Ascending aorta (tissue), 2 donors: ENCODE measurements around the gene FOXL3. TPM values are rescaled to one million over a fixed set of nuclear protein-coding genes. Genes with fewer than 3 reads are reported as not detected.
"Not testable (repeated sequence)": the region's sequence is repeated elsewhere in the genome, so short reads cannot be mapped to it uniquely, and the experiment has no call there.

ENCODE experiments used
- DNase-seq, 2 donors: peaks; one replicate each; pipeline ENCODE4 v3.0.0-alpha.2; 2019; ENCODE audit warnings: low spot score in 2 of 2
- H3K27ac ChIP-seq, 2 donors: fragments of 200-600 bp; sonication (generic); one replicate each; pipeline ENCODE4 v1.5.1; 2016 to 2017; ENCODE audit warnings: mild to moderate bottlenecking in 1 of 2
- H3K27me3 ChIP-seq: fragments of 200-600 bp; sonication (generic); one replicate; pipeline ENCODE4 v1.5.1; 2017
- H3K36me3 ChIP-seq, 2 donors: fragments of 200-600 bp; sonication (generic); one replicate each; pipeline ENCODE4 v1.5.1; 2016
- H3K4me1 ChIP-seq, 2 donors: fragments of 200-600 bp; sonication (generic); one replicate each; pipeline ENCODE4 v1.5.1; 2016 to 2017; ENCODE audit warnings: mild to moderate bottlenecking in 1 of 2
- H3K4me3 ChIP-seq, 2 donors: fragments of 200-600 bp; sonication (generic); one replicate each; pipeline ENCODE4 v1.5.1; 2016 to 2017; ENCODE audit warnings: mild to moderate bottlenecking in 1 of 2
- H3K9me3 ChIP-seq, 2 donors: fragments of 200-600 bp; sonication (generic); one replicate each; pipeline ENCODE4 v1.5.1; 2016
- CTCF ChIP-seq, 3 experiments: fragments of 200-600 bp in 2 of 3; fragments of 450-650 bp in 1 of 3; sonication (generic) in 2 of 3; IDR thresholded peaks; one replicate each; pipeline ENCODE4 v1.5.1; 2016 to 2019; ENCODE audit warnings: antibody characterized with exemption in 3 of 3, mild to moderate bottlenecking in 1 of 3, moderate library complexity in 1 of 3
- intact Hi-C: fragments of 100-400 bp; cut with DNase I; formaldehyde crosslinking; loops from one replicate; pipeline ENCODE4 v1.15.1; 2023
- total RNA-seq: library from RNA; depleted of rRNA; stranded (reverse); fragments of >200 nt; gene quantifications from one replicate; pipeline ENCODE4 v1.1.0, GENCODE V29; 2016

Gene FOXL3
- total RNA-seq, 1 donor from 2014 or later: not detected

GRCh38 chr7:263483-264351 lies 26.3 kb upstream of the FOXL3 start:
- peak in 2 of 3 experiments; percentile 5 to 42 for TF ChIP-seq CTCF (IDR thresholded peaks at IDR 0.05)
- H3K27me3 ChIP-seq, H3K27ac ChIP-seq, H3K4me3 ChIP-seq, intact Hi-C loops, H3K4me1 ChIP-seq, DNase-seq, H3K9me3 ChIP-seq: not testable (repeated sequence)
- H3K36me3 ChIP-seq: peaks cover 23 to 27% of the 10 kb centered on the region in 2 donors

- Histone ChIP-seq H3K27ac (no peak overlapping the region), H3K9me3 (no peaks in the 10 kb centered on the region), H3K4me3 (no peak overlapping the region), H3K4me1 (no peaks in the 10 kb centered on the region), H3K36me3 (peaks cover 13 to 18% of the 10 kb centered on the region in 2 donors), H3K27me3 (no peaks in the 10 kb centered on the region)
- intact Hi-C loops: no loop called here
- TF ChIP-seq CTCF (IDR thresholded peaks at IDR 0.05): no peak
- no peak for DNase-seq
Observed at GRCh38 chr7:264541-265191, 25.3 kb upstream of the FOXL3 start.

GRCh38 chr7:265192-265997 lies 24.6 kb upstream of the FOXL3 start:
- DNase-seq: no peak
- intact Hi-C loops: no loop called here
- H3K4me1 ChIP-seq: no peaks in the 10 kb centered on the region
- H3K9me3 ChIP-seq: no peaks in the 10 kb centered on the region
- H3K4me3 ChIP-seq: no peak overlapping the region
- TF ChIP-seq CTCF (IDR thresholded peaks at IDR 0.05): no peak
- no peaks in the 10 kb centered on the region for H3K27me3 ChIP-seq
- peaks cover 6 to 10% of the 10 kb centered on the region in 2 donors for H3K36me3 ChIP-seq
- no peak overlapping the region for H3K27ac ChIP-seq

- H3K36me3 ChIP-seq: peaks cover 0 to 2% of the 10 kb centered on the region in 2 donors
- TF ChIP-seq CTCF (IDR thresholded peaks at IDR 0.05): no peak
- H3K9me3 ChIP-seq: no peaks in the 10 kb centered on the region
- intact Hi-C loops: no loop called here
- no peak overlapping the region for H3K27ac ChIP-seq
- no peak for DNase-seq
- no peaks in the 10 kb centered on the region for H3K4me1 ChIP-seq
- no peak overlapping the region for H3K4me3 ChIP-seq
- no peaks in the 10 kb centered on the region for H3K27me3 ChIP-seq
Observed at GRCh38 chr7:265998-266850, 23.7 kb upstream of the FOXL3 start.
